Endothelial cell (in vitro differentiated cells): ENCODE measurements around the gene CSKMT. TPM values are rescaled to one million over a fixed set of nuclear protein-coding genes. Genes with fewer than 3 reads are reported as not detected.

Experiments
- total RNA-seq: library from RNA; stranded (reverse); fragmentation: NEBNext Ultra II Directional; extraction: Animal tissue kit (Norgen Biotek cat#: 25700); gene quantifications from one replicate; pipeline ENCODE4 v1.2.1, GENCODE V29; 2021; ENCODE audit not compliant: unreplicated experiment

The CSKMT gene
- total RNA-seq, 1 donor from 2014 or later, result 8.7 TPM

Other genes with a start within 250 kb of the CSKMT start
- gene SCGB1A1, start 246.3 kb upstream of the CSKMT start, total RNA-seq, result 0.72 TPM
- gene AHNAK, start 118.5 kb upstream of the CSKMT start, total RNA-seq, result 136 TPM
- gene EEF1G, start 91.4 kb upstream of the CSKMT start, total RNA-seq, result 1,951 TPM
- 21.2 TPM for gene TUT1, start 73.8 kb upstream of the CSKMT start, total RNA-seq
- gene MTA2, start 63.4 kb upstream of the CSKMT start, total RNA-seq, result 157 TPM
- gene EML3, start 52.5 kb upstream of the CSKMT start, total RNA-seq, result 98.6 TPM
- gene ROM1, start 52.1 kb upstream of the CSKMT start, total RNA-seq, result 2.1 TPM
- 32.8 TPM for gene B3GAT3, start 43.3 kb upstream of the CSKMT start, total RNA-seq
- gene GANAB, start 18.7 kb upstream of the CSKMT start, total RNA-seq, result 383 TPM
- gene INTS5, start 12.0 kb upstream of the CSKMT start, total RNA-seq, result 24.8 TPM
- gene C11orf98, start 102 bp upstream of the CSKMT start, total RNA-seq, result 60.1 TPM
- 4.7 TPM for gene UQCC3, start 6.4 kb downstream of the CSKMT start, total RNA-seq
- 11.2 TPM for gene LBHD1, start 7.0 kb downstream of the CSKMT start, total RNA-seq
- gene UBXN1, start 13.8 kb downstream of the CSKMT start, total RNA-seq, result 137 TPM
- gene LRRN4CL, start 24.2 kb downstream of the CSKMT start, total RNA-seq, result 0.44 TPM
- gene BSCL2, start 42.1 kb downstream of the CSKMT start, total RNA-seq, result 53.6 TPM
- 1.1 TPM for gene GNG3, start 42.4 kb downstream of the CSKMT start, total RNA-seq
- 43.6 TPM for gene HNRNPUL2, start 62.1 kb downstream of the CSKMT start, total RNA-seq
- 38.1 TPM for gene TTC9C, start 63.2 kb downstream of the CSKMT start, total RNA-seq
- 12.7 TPM for gene ZBTB3, start 88.8 kb downstream of the CSKMT start, total RNA-seq
- gene POLR2G, start 96.3 kb downstream of the CSKMT start, total RNA-seq, result 93.6 TPM
- 31.0 TPM for gene TAF6L, start 106.1 kb downstream of the CSKMT start, total RNA-seq
- gene TMEM179B, start 122.1 kb downstream of the CSKMT start, total RNA-seq, result 26.7 TPM
- gene TMEM223, start 126.7 kb downstream of the CSKMT start, total RNA-seq, result 13.9 TPM
- gene NXF1, start 140.1 kb downstream of the CSKMT start, total RNA-seq, result 50.8 TPM
- gene STX5, start 166.7 kb downstream of the CSKMT start, total RNA-seq, result 37.9 TPM
- not detected for gene TEX54, start 167.5 kb downstream of the CSKMT start, total RNA-seq
- gene WDR74, start 174.3 kb downstream of the CSKMT start, total RNA-seq, result 42.2 TPM
- 147 TPM for gene SLC3A2, start 215.6 kb downstream of the CSKMT start, total RNA-seq